ENCODE measurements around the gene RANBP10. TPM values are rescaled to one million over a fixed set of nuclear protein-coding genes. Genes with fewer than 3 reads are reported as not detected.

Gene RANBP10
- total RNA-seq, 1 experiment from 2014 or later, result 15.6 TPM

GRCh38 chr16:67790071-67790470 lies 16.3 kb downstream of the RANBP10 start:
- no peaks in the 10 kb centered on the region; a peak in 2 of 7 replicates for H3K36me3 Mint-ChIP-seq (ENCODE audit: insufficient read depth in 1 of 3, low read depth in 3 of 3)
- Histone ChIP-seq H2AFZ (ENCODE audit: low read length) (no peak overlapping the region), H3K27me3 (ENCODE audit: insufficient read depth, low read length) (no peaks in the 10 kb centered on the region), H3K9me3 (ENCODE audit: control insufficient read depth, low read depth, low read length) (no peaks in the 10 kb centered on the region), H3K4me1 (ENCODE audit: insufficient read depth, low read length) (no peaks in the 10 kb centered on the region), H4K91ac (ENCODE audit: insufficient read length, low read depth, low read length) (no peak overlapping the region), H3K56ac (ENCODE audit: insufficient read length, low read depth, low read length) (no peak overlapping the region), H4K5ac (ENCODE audit: insufficient read length, low read depth, low read length) (no peak overlapping the region), H3K4ac (ENCODE audit: low read depth, low read length) (no peak overlapping the region), H3T11ph (ENCODE audit: low read length) (no peak overlapping the region), H3K18ac (ENCODE audit: insufficient read length, low read depth, low read length) (no peak overlapping the region), H3K14ac (ENCODE audit: insufficient read depth, low read length) (no peak overlapping the region), H2BK15ac (ENCODE audit: low read depth, low read length) (no peak overlapping the region), H2BK20ac (ENCODE audit: low read depth, low read length, poor library complexity, severe bottlenecking) (no peak overlapping the region), H3K4me2 (ENCODE audit: insufficient read depth, insufficient read length, low read length) (no peak overlapping the region), H3K79me2 (ENCODE audit: insufficient read depth, low read length) (no peaks in the 10 kb centered on the region; the same call in 1 of the 2 replicates), H2BK12ac (ENCODE audit: insufficient read length, low read depth, low read length) (no peak overlapping the region), H3K79me1 (ENCODE audit: insufficient read depth, low read depth, low read length, poor library complexity, severe bottlenecking) (no peaks in the 10 kb centered on the region), H2BK5ac (ENCODE audit: insufficient read length, low read length) (no peak overlapping the region), H2AK5ac (ENCODE audit: insufficient read length, low read length) (no peak overlapping the region), H4K20me1 (ENCODE audit: control insufficient read depth, insufficient read depth, insufficient read length) (no peaks in the 10 kb centered on the region), H4K8ac (replicated peaks; ENCODE audit: insufficient read length, low read depth, low read length) (no peak overlapping the region), H3K23ac (ENCODE audit: insufficient read length, low read depth, low read length) (no peak overlapping the region), H3K23me2 (ENCODE audit: insufficient read length, low read depth, low read length, poor library complexity, severe bottlenecking) (no peaks in the 10 kb centered on the region), H3K9ac (ENCODE audit: extremely low read depth, insufficient read length, low read length) (no peak overlapping the region), H3K27ac (ENCODE audit: insufficient read length, low read depth, low read length) (no peak overlapping the region), H2BK120ac (ENCODE audit: low read depth, low read length, poor library complexity, severe bottlenecking) (no peak overlapping the region)
- no peaks in the 10 kb centered on the region for H3K9me3 Mint-ChIP-seq
- H3K27ac Mint-ChIP-seq, result no peak overlapping the region; a peak in 1 of 7 replicates
- no peak for TF ChIP-seq CTCF (conservative IDR thresholded peaks at IDR 0.05)
- DNase-seq, result no peak
- no peaks in the 10 kb centered on the region for H3K27me3 Mint-ChIP-seq (ENCODE audit: low read depth)
- H3K4me3 Mint-ChIP-seq, result no peak overlapping the region; a peak in 1 of 5 replicates
- H3K4me1 Mint-ChIP-seq, result no peaks in the 10 kb centered on the region
